GM12872 (cell line): Measurements from ENCODE around the gene CNGA4.

Experiments
- CTCF ChIP-seq: IDR thresholded peaks from 3 replicates; pipeline ENCODE4 v1.5.1; 2011; ENCODE audit warnings: low read depth, mild to moderate bottlenecking, low read length, moderate library complexity; ENCODE audit not compliant: insufficient read depth

CNGA4 gene

DNA sequence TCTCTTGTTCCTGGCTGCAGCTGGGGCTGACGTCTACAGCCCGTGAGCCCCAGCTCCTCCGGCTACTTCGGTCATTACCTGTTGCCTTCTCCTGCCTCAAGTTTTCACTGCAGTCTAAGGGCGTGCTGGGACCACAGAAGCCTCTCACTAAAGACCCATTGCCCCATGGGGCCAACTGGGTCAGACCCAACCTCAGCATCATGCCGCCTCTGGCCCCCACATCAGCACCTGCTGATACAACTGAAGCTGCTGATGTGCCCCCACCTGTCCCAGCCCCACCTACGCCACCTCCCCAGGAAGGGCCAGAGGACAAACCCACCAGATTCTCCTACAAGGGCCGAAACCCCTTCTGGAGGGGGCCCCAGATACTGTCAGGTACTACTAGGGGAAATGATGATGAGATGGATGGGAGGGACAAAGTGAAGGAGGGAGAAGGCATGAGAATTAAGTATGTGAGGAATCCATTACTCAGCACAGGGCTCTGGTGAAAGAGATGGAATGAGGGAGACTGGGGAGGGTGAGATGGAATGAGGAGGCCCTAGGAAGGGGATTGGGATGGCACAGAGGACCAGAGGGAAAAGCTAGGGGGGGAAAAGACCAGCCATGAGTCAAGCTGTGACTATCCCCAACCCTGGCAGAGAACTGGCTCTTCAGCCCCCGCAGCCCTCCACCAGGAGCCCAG, 28.5 kb upstream of the CNGA4 start:
- no peak for TF ChIP-seq CTCF

DNA sequence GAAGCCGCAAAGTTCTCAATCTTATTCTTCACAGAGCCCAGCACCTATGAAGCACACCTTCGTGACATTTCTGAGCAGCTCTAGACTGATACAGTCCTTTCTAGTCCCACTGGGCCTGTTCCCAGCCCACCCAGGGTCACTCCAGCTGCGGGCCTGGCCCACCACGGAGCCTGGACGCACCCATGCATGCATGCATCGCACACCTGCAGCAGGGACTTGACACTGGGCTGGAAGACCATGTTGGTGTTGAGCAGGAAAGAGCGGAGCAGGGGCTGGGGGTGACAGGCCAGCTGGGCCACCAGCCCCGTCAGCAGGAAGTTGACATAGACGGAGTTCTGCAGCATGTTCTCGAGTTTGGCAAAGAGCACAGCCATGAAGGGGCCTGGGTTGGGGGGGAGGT, 24.4 kb upstream of the CNGA4 start:
- no peak for TF ChIP-seq CTCF

GRCh38 chr11:6216501-6216900, 22.4 kb upstream of the CNGA4 start:
- TF ChIP-seq CTCF = no peak

DNA sequence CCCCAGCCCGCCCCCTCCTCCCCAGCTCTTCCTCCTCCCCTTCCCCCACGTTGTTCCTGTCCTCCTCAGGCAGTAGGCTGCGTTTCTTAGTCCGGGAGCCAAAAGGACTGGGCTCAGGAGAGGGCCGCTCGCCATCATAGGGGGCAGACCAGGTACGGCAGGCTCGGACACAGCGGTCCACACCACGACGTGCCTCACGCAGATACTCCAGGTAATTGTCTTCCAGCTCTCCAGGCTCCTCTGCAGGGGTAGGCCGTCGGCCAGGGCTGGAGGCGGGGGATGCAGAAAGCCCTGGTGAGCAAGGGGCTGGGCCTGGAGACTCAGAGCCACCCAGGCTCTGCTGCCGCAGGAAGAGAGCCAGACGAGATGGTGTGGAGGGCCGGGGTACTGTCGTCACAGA, 21.2 kb upstream of the CNGA4 start:
- no peak for TF ChIP-seq CTCF

DNA sequence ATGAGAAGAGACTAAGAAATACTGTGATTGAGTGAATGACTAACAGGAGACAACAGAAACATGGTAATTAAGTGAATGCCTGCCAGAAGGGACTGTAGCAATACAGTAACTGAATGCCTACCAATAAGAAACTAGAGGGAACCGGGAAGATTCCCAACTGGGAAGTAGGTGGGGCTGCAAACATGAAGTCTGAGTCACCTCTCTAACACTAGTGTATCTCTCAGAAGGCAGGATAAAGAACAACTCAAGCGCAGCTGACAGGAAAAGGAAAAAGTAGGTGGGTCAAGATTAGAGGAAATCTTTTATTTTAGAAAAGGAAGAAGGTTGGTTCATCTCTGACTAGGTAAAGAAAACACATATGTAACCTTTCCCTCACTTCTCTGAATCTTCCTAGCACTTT, 19.5 kb upstream of the CNGA4 start:
- TF ChIP-seq CTCF = no peak

- TF ChIP-seq CTCF = no peak
Measured at GRCh38 chr11:6223854-6224253, 15.0 kb upstream of the CNGA4 start.

DNA sequence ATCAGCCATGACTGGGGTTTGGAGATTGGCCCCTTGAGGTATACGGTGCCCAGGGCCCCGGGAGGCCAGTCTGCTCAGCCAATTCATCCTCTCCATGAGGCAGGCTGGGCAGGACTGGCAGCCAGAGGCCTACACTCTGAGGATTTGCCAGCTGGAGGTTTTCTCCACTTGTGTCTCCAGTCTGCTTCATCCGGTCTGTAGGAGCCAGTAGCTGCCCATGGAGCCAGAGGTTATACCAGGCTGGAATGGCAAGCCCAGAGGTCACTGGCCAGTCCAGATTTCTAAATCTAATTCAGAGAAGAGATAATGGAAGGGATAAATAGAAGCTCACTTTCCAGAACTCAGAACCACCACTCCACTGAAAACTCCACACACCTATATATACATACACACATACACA, 14.5 kb upstream of the CNGA4 start:
- TF ChIP-seq CTCF = no peak
